IPS-NIHi7 (cell line): ENCODE results near the gene IL1B.

Source experiments
- DNase-seq: peaks from one replicate; pipeline ENCODE4 v3.0.0; 2012; ENCODE audit warnings: mixed read lengths; ENCODE audit errors: extremely low spot score

IL1B gene

GRCh38 chr2:112829961-112830681 lies 6.5 kb downstream of the IL1B start:
- no peak for DNase-seq

GRCh38 chr2:112829101-112829960 lies 7.2 kb downstream of the IL1B start:
- no peak for DNase-seq

GRCh38 chr2:112828251-112828691 lies 8.3 kb downstream of the IL1B start:
- no peak for DNase-seq

- DNase-seq: no peak
Measured at GRCh38 chr2:112827604-112828185, 8.9 kb downstream of the IL1B start.

GRCh38 chr2:112827009-112827408 lies 9.6 kb downstream of the IL1B start:
- no peak for DNase-seq

- DNase-seq: no peak
Measured at GRCh38 chr2:112825706-112826105, 10.9 kb downstream of the IL1B start.

GRCh38 chr2:112824694-112825085 lies 11.9 kb downstream of the IL1B start:
- no peak for DNase-seq

- DNase-seq: no peak
Measured at GRCh38 chr2:112821682-112822081, 14.9 kb downstream of the IL1B start.

GRCh38 chr2:112821142-112821541 lies 15.4 kb downstream of the IL1B start:
- DNase-seq: no peak

GRCh38 chr2:112820343-112820742 lies 16.2 kb downstream of the IL1B start:
- no peak for DNase-seq

- DNase-seq: no peak
Measured at GRCh38 chr2:112819081-112819480, 17.5 kb downstream of the IL1B start.

- no peak for DNase-seq
Measured at GRCh38 chr2:112818094-112818902, 18.3 kb downstream of the IL1B start.

- DNase-seq: no peak
Measured at GRCh38 chr2:112817082-112817689, 19.4 kb downstream of the IL1B start.

GRCh38 chr2:112814278-112814677 lies 22.3 kb downstream of the IL1B start:
- peak; percentile 74 for DNase-seq

GRCh38 chr2:112813280-112813966 lies 23.2 kb downstream of the IL1B start:
- no peak for DNase-seq

GRCh38 chr2:112812318-112813267 lies 24.0 kb downstream of the IL1B start:
- DNase-seq: no peak

- no peak for DNase-seq
Measured at GRCh38 chr2:112811841-112812306, 24.7 kb downstream of the IL1B start.

- no peak for DNase-seq
Measured at GRCh38 chr2:112811276-112811831, 25.2 kb downstream of the IL1B start.

- DNase-seq: no peak
Measured at GRCh38 chr2:112809112-112809511, 27.5 kb downstream of the IL1B start.
